Cerebellar nuclear complex (tissue), 1 donor: ENCODE measurements around the gene MED29.

ENCODE experiments used
- DNase-seq, 2 experiments: peaks; one replicate each; lab custom pipeline; 2025; lab: John Stamatoyannopoulos, UW

The MED29 gene

GRCh38 chr19:39411081-39411831 is 20.1 kb downstream of the MED29 start:
- DNase-seq, result no peak

DNA sequence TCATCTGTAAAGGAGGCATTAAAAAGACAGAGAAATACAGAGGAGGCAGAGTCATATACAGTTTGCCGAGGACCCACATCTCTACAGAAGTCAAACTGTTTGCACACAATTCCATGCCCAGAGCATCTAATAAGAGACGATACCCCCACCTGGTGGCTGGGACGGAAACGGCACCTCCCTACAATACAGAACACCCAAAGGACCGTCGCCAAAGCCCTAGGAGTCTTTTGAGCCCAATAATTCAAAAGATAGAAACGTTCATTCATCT is 20.6 kb downstream of the MED29 start:
- peak in 1 of 2 experiments; percentile 69 for DNase-seq

DNA sequence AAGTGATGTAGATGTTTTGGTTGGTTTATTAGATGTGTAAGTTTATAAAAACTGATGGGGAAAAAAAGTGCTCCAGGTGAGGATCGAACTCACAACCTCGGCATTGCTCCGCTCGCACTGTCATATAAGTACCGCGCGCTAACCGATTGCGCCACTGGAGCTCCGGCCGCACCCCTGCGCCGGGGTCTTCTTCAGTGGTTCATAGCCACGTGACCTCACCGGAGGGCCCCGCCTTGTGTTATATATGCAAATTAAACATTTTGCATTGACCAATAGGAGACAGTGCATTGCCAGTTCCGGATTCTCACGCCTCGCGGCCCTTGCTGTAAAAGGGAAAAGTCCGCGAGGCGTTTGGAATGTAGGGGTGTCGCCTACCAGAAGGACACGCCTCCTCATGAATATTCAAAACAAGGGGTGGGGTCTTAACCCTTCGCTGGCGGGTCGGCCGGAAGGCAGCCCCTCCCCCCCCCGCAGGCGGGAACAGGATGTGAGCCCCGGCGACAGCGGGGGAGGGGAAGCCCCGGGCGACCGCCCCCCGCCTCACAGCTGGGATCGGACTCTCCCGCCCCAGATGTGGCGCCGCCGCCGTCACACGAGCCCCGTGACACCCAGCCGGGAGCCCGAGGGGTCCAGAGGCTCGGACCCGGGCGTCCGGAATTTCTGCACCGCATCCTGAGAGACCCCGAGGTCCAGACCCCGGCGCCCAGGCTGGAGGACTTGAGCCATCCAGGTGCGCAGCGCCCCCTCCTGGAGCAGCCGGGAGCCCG is 21.1 kb downstream of the MED29 start, which contains the start of gene PLEKHG2:
Gene PLEKHG2 (plus strand): TSS at position 570 of the 767 bp plus-strand sequence. CDS start 1,418 bp downstream, outside the sequence.
- peak; percentile 98 to 99 for DNase-seq

DNA sequence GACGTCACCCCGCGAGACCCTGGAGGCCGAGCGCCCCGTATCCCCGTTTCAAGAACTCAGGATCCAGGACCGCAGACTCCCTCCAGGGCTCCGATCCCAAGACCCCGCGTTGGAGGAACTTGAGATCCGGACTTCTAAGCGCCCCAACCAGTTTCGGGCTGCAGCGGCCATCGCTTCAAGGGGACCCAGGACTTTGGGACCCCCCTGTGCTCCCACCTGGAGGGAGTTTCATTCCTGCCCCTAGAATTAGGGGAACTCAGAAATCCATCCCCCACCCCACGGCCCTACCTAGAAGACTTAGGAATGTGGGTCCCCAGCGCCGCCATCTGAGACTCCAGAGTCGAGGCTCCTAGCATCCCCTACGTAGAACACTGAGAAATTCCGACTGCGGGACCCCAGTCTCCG is 21.7 kb downstream of the MED29 start:
- no peak for DNase-seq

- no peak for DNase-seq
Measured at GRCh38 chr19:39413272-39413910, 22.2 kb downstream of the MED29 start.

GRCh38 chr19:39413911-39414608 is 22.9 kb downstream of the MED29 start:
- DNase-seq, result no peak

DNA sequence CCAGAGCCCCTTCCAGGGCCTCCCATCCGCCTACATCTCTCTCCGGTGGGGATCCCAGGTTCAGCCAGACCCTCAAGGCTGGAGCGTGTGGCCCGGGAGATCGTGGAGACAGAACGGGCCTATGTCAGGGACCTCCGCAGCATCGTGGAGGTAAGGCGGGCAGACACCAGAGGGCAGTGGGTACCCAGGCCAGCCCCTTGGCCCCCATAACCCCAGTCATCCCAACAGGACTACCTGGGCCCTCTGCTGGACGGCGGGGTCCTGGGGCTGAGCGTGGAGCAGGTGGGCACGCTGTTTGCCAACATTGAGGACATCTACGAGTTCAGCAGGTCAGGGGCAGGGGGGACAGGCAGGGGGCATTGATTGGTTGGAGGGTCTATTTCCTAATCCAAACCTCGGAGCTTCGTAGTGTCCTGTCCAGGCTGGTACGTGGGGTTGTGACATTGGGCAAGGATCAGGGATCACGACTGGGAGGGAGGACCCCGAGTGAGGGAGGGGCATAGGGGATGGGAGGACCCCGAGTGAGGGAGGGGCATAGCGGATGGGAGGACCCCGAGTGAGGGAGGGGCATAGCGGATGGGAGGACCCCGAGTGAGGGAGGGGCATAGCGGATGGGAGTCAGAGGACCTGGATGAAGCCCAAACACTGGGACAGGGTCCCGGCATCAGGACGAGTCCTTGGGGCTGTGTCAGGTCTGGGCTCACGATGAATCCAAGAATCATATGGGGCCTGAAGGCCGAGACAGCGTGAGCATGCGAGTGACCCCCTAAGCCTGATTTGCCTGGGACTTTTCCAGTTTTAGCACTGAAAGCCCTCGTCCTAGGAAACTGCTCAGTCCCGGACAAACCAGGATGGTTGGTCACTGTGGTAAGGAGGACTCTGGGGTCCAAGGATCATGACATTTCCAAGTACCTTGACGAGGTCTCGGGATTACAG is 24.2 kb downstream of the MED29 start:
- DNase-seq, result no peak

GRCh38 chr19:39416152-39417120 is 25.3 kb downstream of the MED29 start:
- no peak for DNase-seq

DNA sequence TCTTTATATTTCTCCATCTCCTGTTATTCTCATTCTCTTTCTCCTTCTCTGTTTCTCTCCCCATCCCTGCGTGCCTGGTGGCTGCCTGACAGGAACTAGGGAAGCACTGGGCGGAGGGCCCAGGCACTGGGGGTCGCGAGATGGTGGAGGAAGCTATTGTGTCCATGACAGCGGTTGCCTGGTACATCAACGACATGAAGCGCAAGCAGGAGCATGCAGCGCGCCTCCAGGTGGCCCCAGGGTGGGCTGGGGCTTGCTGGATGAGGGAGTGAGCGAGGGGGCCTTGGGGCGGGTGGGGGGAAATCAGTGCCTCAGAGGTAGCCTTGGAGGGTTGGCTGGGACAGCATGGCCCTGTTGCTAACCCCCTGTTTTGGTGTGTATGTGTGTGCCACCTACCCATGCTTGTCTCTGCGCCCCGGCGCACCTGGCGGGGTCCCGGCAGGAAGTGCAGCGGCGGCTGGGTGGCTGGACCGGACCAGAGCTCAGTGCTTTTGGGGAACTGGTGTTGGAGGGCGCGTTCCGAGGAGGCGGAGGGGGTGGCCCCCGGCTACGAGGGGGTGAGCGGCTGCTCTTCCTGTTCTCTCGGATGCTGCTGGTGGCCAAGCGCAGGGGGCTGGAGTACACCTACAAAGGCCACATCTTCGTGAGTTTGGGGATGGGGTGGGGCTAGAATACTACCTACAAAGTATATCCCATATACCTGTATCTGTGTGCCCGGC is 26.4 kb downstream of the MED29 start:
- DNase-seq, result no peak

DNA sequence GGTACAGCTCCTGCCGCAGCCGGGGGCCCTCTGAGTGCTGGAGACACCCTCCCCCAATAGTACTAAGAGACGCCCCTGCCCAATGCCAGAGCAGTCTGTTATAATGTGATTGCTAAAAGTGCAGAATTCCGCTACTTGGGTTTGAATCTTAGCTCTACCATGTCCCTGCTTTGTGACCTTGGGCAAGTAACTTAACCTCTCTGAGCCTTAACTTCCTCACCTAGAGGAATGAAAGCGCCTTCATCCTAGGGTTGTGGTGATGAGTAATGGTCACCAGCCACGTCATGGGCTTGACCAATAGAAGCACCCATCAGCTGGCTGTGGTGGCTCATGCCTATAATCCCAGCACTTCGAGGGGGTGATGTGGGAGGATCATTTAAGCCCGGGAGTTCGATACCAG is 27.8 kb downstream of the MED29 start:
- no peak for DNase-seq

DNA sequence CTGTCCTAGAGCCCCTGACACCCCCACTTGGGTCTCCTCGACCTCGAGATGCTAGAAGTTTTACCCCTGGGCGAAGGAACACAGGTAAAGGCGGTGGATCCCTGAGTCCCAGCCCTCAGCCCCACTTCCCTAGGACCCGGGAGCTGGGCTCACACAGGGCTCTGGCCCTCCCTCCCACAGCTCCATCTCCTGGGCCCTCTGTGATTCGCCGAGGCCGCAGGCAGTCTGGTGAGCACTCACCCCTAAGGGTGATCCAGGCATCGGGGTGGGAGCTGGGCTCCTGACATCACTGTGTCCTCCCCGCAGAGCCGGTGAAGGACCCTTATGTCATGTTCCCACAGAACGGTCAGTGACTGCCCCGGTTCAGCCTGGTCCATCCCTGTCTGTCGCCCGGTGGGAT is 29.6 kb downstream of the MED29 start:
- no peak for DNase-seq

GRCh38 chr19:39422020-39422419 is 30.8 kb downstream of the MED29 start:
- DNase-seq, result no peak

GRCh38 chr19:39423258-39424086 is 32.3 kb downstream of the MED29 start:
- no peak for DNase-seq

GRCh38 chr19:39424934-39425333 is 33.8 kb downstream of the MED29 start:
- DNase-seq, result no peak

DNA sequence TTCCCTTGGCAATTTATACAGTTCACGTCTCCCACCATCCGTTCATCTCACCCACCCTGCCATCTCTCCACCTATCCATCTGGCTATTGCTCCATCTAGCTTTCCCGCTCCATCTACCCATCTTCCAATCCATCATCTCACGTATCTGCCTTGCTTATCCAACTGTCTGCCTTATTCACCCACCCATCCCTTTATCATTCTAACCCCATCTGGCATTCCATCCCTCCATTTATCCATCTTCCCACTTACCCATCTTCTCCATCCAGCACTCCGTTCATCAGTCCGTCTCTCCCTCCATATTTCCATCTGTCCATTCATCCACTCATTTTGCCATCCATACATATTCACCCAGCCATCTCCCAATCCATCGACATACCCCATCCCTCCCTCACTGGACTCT is 34.6 kb downstream of the MED29 start:
- DNase-seq, result no peak

DNA sequence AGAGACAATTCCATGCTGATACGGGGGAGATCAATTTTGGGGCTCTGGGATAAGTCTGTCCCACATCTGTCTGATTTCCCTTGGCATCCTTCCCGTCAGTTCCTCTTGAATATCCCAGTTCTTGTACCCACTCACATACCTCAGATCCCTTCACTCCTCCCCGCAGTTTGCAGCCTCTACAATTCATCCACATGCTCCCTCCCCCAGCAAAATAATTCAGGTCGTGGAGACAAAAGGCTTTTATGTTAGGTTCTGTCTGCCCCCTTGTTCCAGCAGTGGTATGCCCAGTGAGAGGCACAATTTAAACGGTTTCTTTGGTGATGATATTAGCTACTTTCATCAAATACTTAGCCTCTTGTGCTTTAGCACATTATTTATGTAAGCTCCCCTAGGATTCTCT is 35.0 kb downstream of the MED29 start:
- no peak for DNase-seq

GRCh38 chr19:39427707-39428106 is 36.5 kb downstream of the MED29 start:
- DNase-seq, result no peak

- no peak for DNase-seq
Measured at GRCh38 chr19:39428283-39429112, 37.3 kb downstream of the MED29 start.
